Left lung (tissue), 14 donors: Measurements from ENCODE around the gene CHSY1. TPM values are rescaled to one million over a fixed set of nuclear protein-coding genes. Genes with fewer than 3 reads are reported as not detected.
A peak's percentile ranks its signal among the peaks of the same experiment; 100 is the strongest.

Experiments
- ATAC-seq: fragments of 200-7000 bp; cut with Tn5 transposase; one replicate; pipeline ENCODE4 v1.9.1; 2020; ENCODE audit warnings: moderate library complexity
- DNase-seq, 4 donors: peaks; one replicate each; pipeline ENCODE4 v3.0.0-alpha.2; 2013 to 2020
- H3K27ac ChIP-seq, 2 donors: fragments of 200-600 bp; sonication (generic) in 1 of 2; one replicate each; pipeline versions ENCODE4 v1.5.0 to v1.8.0; 2020 to 2021
- H3K27me3 ChIP-seq, 2 donors: fragments of 200-600 bp; sonication (generic) in 1 of 2; one replicate each; pipeline versions ENCODE4 v1.5.0 to v1.8.0; 2020 to 2021
- H3K36me3 ChIP-seq, 2 donors: fragments of 200-600 bp; sonication (generic) in 1 of 2; one replicate each; pipeline versions ENCODE4 v1.5.0 to v1.8.0; 2020 to 2021
- H3K4me1 ChIP-seq, 2 donors: fragments of 200-600 bp; one replicate each; pipeline ENCODE4 v1.8.0; 2021
- H3K4me3 ChIP-seq, 2 donors: fragments of 200-600 bp; sonication (generic) in 1 of 2; one replicate each; pipeline versions ENCODE4 v1.5.0 to v1.8.0; 2020 to 2021; ENCODE audit warnings: mild to moderate bottlenecking in 1 of 2
- H3K9me3 ChIP-seq, 2 donors: fragments of 200-600 bp; sonication (generic) in 1 of 2; one replicate each; pipeline versions ENCODE4 v1.5.0 to v1.8.0; 2020 to 2021
- CTCF ChIP-seq, 2 donors: fragments of 200-600 bp; sonication (generic) in 1 of 2; IDR thresholded peaks; one replicate each; pipeline versions ENCODE4 v1.5.0 to v1.8.0; 2021; ENCODE audit warnings: antibody characterized with exemption in 2 of 2
- intact Hi-C, 2 donors: fragments of 100-400 bp; cut with DNase I; formaldehyde crosslinking; loops; one replicate each; pipeline versions ENCODE4 v1.11.2 to v1.14.2; 2022
- long read RNA-seq, 12 donors: library from polyadenylated mRNA in 2 of 12; unstranded in 2 of 12; transcript quantifications; one replicate each; pipeline ENCODE4 v2.0.0 and lab custom pipeline, GENCODE V29; 2019 to 2026
- polyA plus RNA-seq, 6 donors: library from polyadenylated mRNA; unstranded; fragments of 120-200 nt; gene quantifications; one replicate each; pipeline ENCODE4 v1.2.1, GENCODE V29; 2013; ENCODE audit not compliant: insufficient read length in 6 of 6
- total RNA-seq, 2 donors: library from RNA; stranded (reverse); fragmentation: NEBNext Ultra II Directional; extraction: Animal tissue kit (Norgen Biotek cat#: 25700); gene quantifications; one replicate each; pipeline ENCODE4 v1.2.1, GENCODE V29; 2021
- donor health status: DM: no; HTN: yes; CAD: no.
- donor health status: DM: no; HTN: no; CAD: no.

Gene CHSY1, protein sequence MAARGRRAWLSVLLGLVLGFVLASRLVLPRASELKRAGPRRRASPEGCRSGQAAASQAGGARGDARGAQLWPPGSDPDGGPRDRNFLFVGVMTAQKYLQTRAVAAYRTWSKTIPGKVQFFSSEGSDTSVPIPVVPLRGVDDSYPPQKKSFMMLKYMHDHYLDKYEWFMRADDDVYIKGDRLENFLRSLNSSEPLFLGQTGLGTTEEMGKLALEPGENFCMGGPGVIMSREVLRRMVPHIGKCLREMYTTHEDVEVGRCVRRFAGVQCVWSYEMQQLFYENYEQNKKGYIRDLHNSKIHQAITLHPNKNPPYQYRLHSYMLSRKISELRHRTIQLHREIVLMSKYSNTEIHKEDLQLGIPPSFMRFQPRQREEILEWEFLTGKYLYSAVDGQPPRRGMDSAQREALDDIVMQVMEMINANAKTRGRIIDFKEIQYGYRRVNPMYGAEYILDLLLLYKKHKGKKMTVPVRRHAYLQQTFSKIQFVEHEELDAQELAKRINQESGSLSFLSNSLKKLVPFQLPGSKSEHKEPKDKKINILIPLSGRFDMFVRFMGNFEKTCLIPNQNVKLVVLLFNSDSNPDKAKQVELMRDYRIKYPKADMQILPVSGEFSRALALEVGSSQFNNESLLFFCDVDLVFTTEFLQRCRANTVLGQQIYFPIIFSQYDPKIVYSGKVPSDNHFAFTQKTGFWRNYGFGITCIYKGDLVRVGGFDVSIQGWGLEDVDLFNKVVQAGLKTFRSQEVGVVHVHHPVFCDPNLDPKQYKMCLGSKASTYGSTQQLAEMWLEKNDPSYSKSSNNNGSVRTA
- 10 to 100 TPM; 33.3 to 34.6 TPM for total RNA-seq
- polyA plus RNA-seq: 10 to 100 TPM; 49.8 to 61.5 (median 53.1) TPM
- long read RNA-seq, donor 1, full-length matches to known transcripts: 19 of 33 reads
- long read RNA-seq, donor 1, partial matches to known transcripts: 14 of 33 reads
- long read RNA-seq, donor 1, other reads (novel, unspliced or antisense): 0 of 33 reads
- long read RNA-seq, donor 2, full-length matches to known transcripts: 25 of 36 reads
- long read RNA-seq, donor 2, partial matches to known transcripts: 11 of 36 reads
- long read RNA-seq, donor 2, other reads (novel, unspliced or antisense): 0 of 36 reads
- long read RNA-seq, donor 3, full-length matches to known transcripts: 12 of 19 reads
- long read RNA-seq, donor 3, partial matches to known transcripts: 7 of 19 reads
- long read RNA-seq, donor 3, other reads (novel, unspliced or antisense): 0 of 19 reads
- long read RNA-seq, donor 4, partial matches to known transcripts: 0 of 3 reads
- long read RNA-seq, donor 4, other reads (novel, unspliced or antisense): 3 of 3 reads
- long read RNA-seq, donor 5, full-length matches to known transcripts: 20 of 36 reads
- long read RNA-seq, donor 5, partial matches to known transcripts: 16 of 36 reads
- long read RNA-seq, donor 5, other reads (novel, unspliced or antisense): 0 of 36 reads
- long read RNA-seq, donor 6, full-length matches to known transcripts: 18 of 23 reads
- long read RNA-seq, donor 6, partial matches to known transcripts: 5 of 23 reads
- long read RNA-seq, donor 6, other reads (novel, unspliced or antisense): 0 of 23 reads
- long read RNA-seq, donor 7, full-length matches to known transcripts: 6 of 6 reads
- long read RNA-seq, donor 7, partial matches to known transcripts: 0 of 6 reads
- long read RNA-seq, donor 7, other reads (novel, unspliced or antisense): 0 of 6 reads
- long read RNA-seq, donor 8, full-length matches to known transcripts: 16 of 32 reads
- long read RNA-seq, donor 8, partial matches to known transcripts: 16 of 32 reads
- long read RNA-seq, donor 8, other reads (novel, unspliced or antisense): 0 of 32 reads
- long read RNA-seq, donor 9: 0 reads
- long read RNA-seq, donor 10: 0 reads
- long read RNA-seq, donor 11: 0 reads
- long read RNA-seq, donor 12, full-length matches to known transcripts: 6 of 14 reads
- long read RNA-seq, donor 12, partial matches to known transcripts: 8 of 14 reads
- long read RNA-seq, donor 12, other reads (novel, unspliced or antisense): 0 of 14 reads

DNA sequence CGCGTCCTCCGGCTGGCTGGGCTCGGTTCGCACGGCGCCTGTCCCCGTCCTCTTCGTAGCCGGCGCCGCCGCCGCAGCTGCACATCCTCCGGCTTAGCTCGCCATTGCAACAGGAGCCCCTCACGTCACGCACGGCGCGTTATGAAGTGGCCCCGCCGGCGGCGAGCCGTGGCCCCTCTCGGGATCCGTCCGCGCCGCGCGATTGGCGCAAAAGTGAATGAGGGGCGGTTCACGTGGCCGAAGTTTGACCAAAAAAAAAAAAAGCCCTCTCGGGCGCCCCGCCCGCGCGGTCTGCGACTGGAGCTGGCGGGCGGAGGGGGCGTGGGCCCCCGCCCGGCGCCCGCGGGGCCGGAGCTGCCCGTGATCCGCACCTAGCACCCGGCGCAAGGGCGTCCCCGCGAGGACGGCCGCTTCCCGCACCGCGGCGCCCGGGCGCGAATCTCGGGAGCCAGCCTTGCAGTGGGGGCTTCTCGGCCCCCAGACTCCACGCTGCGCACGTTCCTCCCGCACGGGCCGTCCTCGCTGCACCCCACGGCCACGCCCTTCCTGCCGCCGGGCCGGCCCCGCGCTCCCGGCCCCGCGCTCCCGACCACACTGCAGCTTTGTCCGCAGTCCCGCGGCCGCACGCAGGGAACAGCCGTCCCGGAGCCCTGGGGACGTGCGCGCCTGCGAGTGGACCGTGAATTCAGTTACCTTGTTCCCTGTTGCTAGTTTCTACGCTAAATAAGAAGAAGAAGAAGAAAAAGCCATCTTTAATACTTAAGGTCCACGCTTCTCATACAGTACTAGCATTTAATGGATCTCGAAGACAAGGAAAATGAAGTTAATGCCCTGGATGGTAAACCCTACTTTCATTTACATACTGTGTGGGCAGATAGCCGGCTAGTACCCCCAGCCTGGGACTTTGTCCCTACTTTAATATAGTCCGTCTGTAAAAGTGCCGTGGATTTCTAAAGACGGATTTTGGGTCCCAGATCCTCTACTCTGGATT is at the start of gene CHSY1:
CHSY1 (minus strand) TSS at position 219 of the 991 bp plus-strand sequence. CDS start 592 bp downstream, outside the sequence.
- Histone ChIP-seq H3K27me3 (no peaks in the 10 kb centered on the region), H3K9me3 (no peaks in the 10 kb centered on the region), H3K4me3 (peak within 1 kb of the TSS; percentile 61 to 89), H3K4me1 (peaks cover 14 to 54% of the 10 kb centered on the region in 2 donors), H3K36me3 (no peaks in the 10 kb centered on the region), H3K27ac (peak within 1 kb of the TSS; percentile 84 to 92)
- intact Hi-C loops: loop anchor here in 1 of 2 donors (10.0 kb wide), 2 partner anchors 167 to 237 kb away; no protein-coding TSS in a partner anchor
- no peak for TF ChIP-seq CTCF (IDR thresholded peaks at IDR 0.05)
- peak; percentile 93 to 96 (median 95) for DNase-seq
- ATAC-seq: peak; percentile 83

- no peaks in the 10 kb centered on the region for H3K9me3 ChIP-seq
- peaks cover 11 to 37% of the 10 kb centered on the region in 2 donors for H3K4me1 ChIP-seq
- no peaks in the 10 kb centered on the region for H3K27me3 ChIP-seq
- DNase-seq: no peak
- intact Hi-C loops: no loop called here
- H3K27ac ChIP-seq: no peak overlapping the region
- H3K36me3 ChIP-seq: no peaks in the 10 kb centered on the region
- no peak overlapping the region for H3K4me3 ChIP-seq
- TF ChIP-seq CTCF (IDR thresholded peaks at IDR 0.05): no peak
- ATAC-seq: no peak
These were observed 44.9 kb upstream of the CHSY1 start for GRCh38 chr15:101296418-101297405.

DNA sequence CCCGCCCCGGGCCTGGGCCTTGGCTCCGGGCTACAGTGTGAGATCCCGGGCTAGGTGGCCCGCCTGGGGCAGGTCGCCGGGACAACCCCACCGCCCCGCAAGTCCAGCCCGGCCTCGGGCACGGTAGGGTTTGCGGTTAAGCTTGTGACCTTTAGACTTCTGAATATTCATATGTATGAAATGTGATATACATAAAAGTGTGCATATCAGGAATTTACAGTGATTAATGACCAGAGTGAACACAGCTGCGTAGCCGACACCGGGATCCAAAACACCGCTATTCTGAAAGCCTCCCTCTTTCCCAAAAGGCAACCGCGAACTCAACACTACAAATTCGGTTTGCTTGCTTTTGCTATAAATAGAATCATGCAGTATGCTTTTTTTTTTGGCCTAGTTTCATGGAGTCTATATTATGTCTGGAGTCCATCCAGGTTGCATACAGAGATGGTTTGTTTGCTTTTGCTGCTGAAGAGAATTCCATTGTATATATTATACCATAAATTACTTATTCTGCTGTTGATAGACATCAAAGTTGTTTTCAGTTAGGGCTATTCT is 43.8 kb upstream of the CHSY1 start:
- intact Hi-C loops: no loop called here

More for the DNA sequence above, 43.8 kb upstream of the CHSY1 start:
- DNase-seq (peak in 3 of 4 donors; percentile 28 to 88 (median 33)), ATAC-seq (no peak)
- no peaks in the 10 kb centered on the region for H3K27me3 ChIP-seq
- peak overlapping the region; percentile 77 to 81 for H3K4me3 ChIP-seq
- peak overlapping the region; percentile 91 to 94 for H3K27ac ChIP-seq
- no peaks in the 10 kb centered on the region for H3K9me3 ChIP-seq
- peaks cover 0 to 3% of the 10 kb centered on the region in 2 donors for H3K36me3 ChIP-seq
- no peak for TF ChIP-seq CTCF (IDR thresholded peaks at IDR 0.05)
- peaks cover 11 to 39% of the 10 kb centered on the region in 2 donors for H3K4me1 ChIP-seq
